K562 (cell line): ENCODE results near the gene SLC20A1. TPM values are rescaled to one million over a fixed set of nuclear protein-coding genes. Genes with fewer than 3 reads are reported as not detected.

ENCODE experiments used
- ARID2 ChIP-seq: fragments of 450-650 bp; IDR thresholded peaks from 2 replicates; pipeline ENCODE4 v1.6.1; 2017; ENCODE audit warnings: antibody characterized with exemption, mild to moderate bottlenecking
- ATF7 ChIP-seq: fragments of 450-650 bp; IDR thresholded peaks from 2 replicates; pipeline ENCODE4 v1.7.1; 2014; ENCODE audit warnings: mild to moderate bottlenecking, moderate library complexity
- CAMTA2 ChIP-seq: fragments of 250-450 bp; sonication (Bioruptor Pico); conservative IDR thresholded peaks from 2 replicates; pipeline ENCODE4 v1.5.1; 2022
- CTBP1 ChIP-seq: fragments of 450-650 bp; IDR thresholded peaks from 2 replicates; pipeline ENCODE4 v1.6.1; 2016; ENCODE audit warnings: borderline replicate concordance
- HCFC1 ChIP-seq: IDR thresholded peaks from 2 replicates; pipeline ENCODE4 v1.6.1; 2012; ENCODE audit warnings: low read depth, low read length, improper control_type of control experiment
- IRF2 ChIP-seq: sonication (generic); formaldehyde crosslinking; IDR thresholded peaks from 2 replicates; pipeline ENCODE4 v1.8.1; 2022; ENCODE audit warnings: mild to moderate bottlenecking, missing genetic modification reagents
- MCM3 ChIP-seq: fragments of 450-650 bp; IDR thresholded peaks from 2 replicates; pipeline ENCODE4 v1.6.1; 2016
- MTF1 ChIP-seq: fragments of 250-450 bp; sonication (Bioruptor Pico); IDR thresholded peaks from 2 replicates; pipeline ENCODE4 v1.9.0; 2021; ENCODE audit warnings: moderate library complexity, mild to moderate bottlenecking, inconsistent platforms, borderline replicate concordance
- NFE2L1 ChIP-seq: fragments of 450-650 bp; IDR thresholded peaks from 2 replicates; pipeline ENCODE4 v1.6.1; 2016; ENCODE audit warnings: missing genetic modification characterization, low read depth, mild to moderate bottlenecking, missing compliant biosample characterization, moderate library complexity, borderline replicate concordance
- NUFIP1 ChIP-seq: fragments of 450-650 bp; IDR thresholded peaks from 2 replicates; pipeline ENCODE4 v1.6.1; 2018; ENCODE audit not compliant: partially characterized antibody
- RB1 ChIP-seq: fragments of 450-650 bp; IDR thresholded peaks from 2 replicates; pipeline ENCODE4 v1.6.1; 2017; ENCODE audit warnings: low read depth, mild to moderate bottlenecking
- RBBP5 ChIP-seq: fragments of 200-600 bp; sonication (generic); IDR thresholded peaks from 2 replicates; pipeline ENCODE4 v1.6.1; 2012; ENCODE audit warnings: borderline replicate concordance, mild to moderate bottlenecking, low read length, control low read depth, inconsistent platforms; ENCODE audit not compliant: insufficient read depth, poor library complexity, severe bottlenecking
- RHOXF2B ChIP-seq: fragments of 250-450 bp; sonication (Bioruptor Pico); conservative IDR thresholded peaks from 2 replicates; pipeline ENCODE4 v1.5.1; 2021
- SMAD4 ChIP-seq: fragments of 250-450 bp; sonication (Bioruptor Pico); conservative IDR thresholded peaks from 2 replicates; pipeline ENCODE4 v1.8.0; 2021; ENCODE audit warnings: inconsistent platforms, mild to moderate bottlenecking, moderate library complexity
- SMARCA5 ChIP-seq: fragments of 450-650 bp; IDR thresholded peaks from 2 replicates; pipeline ENCODE4 v1.6.1; 2016
- SRSF9 ChIP-seq: fragments of 200-400 bp; formaldehyde crosslinking; IDR thresholded peaks from 2 replicates; pipeline ENCODE4 v1.6.1; 2017; ENCODE audit warnings: low read depth, low read length, borderline replicate concordance
- STAT5A ChIP-seq: IDR thresholded peaks from 2 replicates; pipeline ENCODE4 v1.6.1; 2012; ENCODE audit warnings: low read length, inconsistent platforms, borderline replicate concordance
- TAF7 ChIP-seq: fragments of 450-650 bp; IDR thresholded peaks from 2 replicates; pipeline ENCODE4 v1.6.1; 2016; ENCODE audit warnings: missing genetic modification characterization, missing compliant biosample characterization
- TGIF2 ChIP-seq: sonication (generic); formaldehyde crosslinking; IDR thresholded peaks from 2 replicates; pipeline ENCODE4 v1.8.1; 2022; ENCODE audit warnings: mild to moderate bottlenecking, missing genetic modification reagents, moderate library complexity
- ZC3H8 ChIP-seq: fragments of 450-650 bp; IDR thresholded peaks from 2 replicates; pipeline ENCODE4 v1.6.1; 2017
- ZFPM2 ChIP-seq: fragments of 250-450 bp; sonication (Bioruptor Pico); IDR thresholded peaks from 2 replicates; pipeline ENCODE4 v1.5.1; 2022; ENCODE audit warnings: mild to moderate bottlenecking
- ZNF3 ChIP-seq: fragments of 250-450 bp; sonication (Bioruptor Pico); IDR thresholded peaks from 2 replicates; pipeline ENCODE4 v1.5.0; 2021; ENCODE audit warnings: mild to moderate bottlenecking, moderate library complexity
- ZNF311 ChIP-seq: fragments of 250-450 bp; sonication (Bioruptor Pico); IDR thresholded peaks from 2 replicates; pipeline ENCODE4 v1.4.0; 2020; ENCODE audit warnings: mild to moderate bottlenecking, moderate library complexity
- ZNF561 ChIP-seq: fragments of 450-650 bp; formaldehyde crosslinking; conservative IDR thresholded peaks from 2 replicates; pipeline ENCODE4 v1.4.0; 2020; ENCODE audit warnings: mild to moderate bottlenecking, moderate library complexity
- ZNF696 ChIP-seq: fragments of 250-450 bp; sonication (Bioruptor Pico); conservative IDR thresholded peaks from 2 replicates; pipeline ENCODE4 v1.4.0; 2020; ENCODE audit warnings: mild to moderate bottlenecking, moderate library complexity
- ZNF699 ChIP-seq: fragments of 250-450 bp; sonication (Bioruptor Pico); IDR thresholded peaks from 2 replicates; pipeline ENCODE4 v1.8.0; 2021; ENCODE audit warnings: mild to moderate bottlenecking, moderate library complexity; ENCODE audit not compliant: insufficient replicate concordance
- polyA plus RNA-seq, 8 experiments: library from polyadenylated mRNA; depleted of rRNA in 4 of 8; stranded (reverse) in 5 of 8; unstranded in 3 of 8; fragments of >200 nt; fragmentation: Nextera tagmentation in 2 of 8; fragmentation: Illumina TruSeq in 1 of 8; extraction: Ambion mirVana in 2 of 8; extraction: Trizol in 1 of 8; gene quantifications; 2 replicates each; pipeline versions ENCODE4 v1.2.1 to v1.2.3, GENCODE V29; 2011 to 2014; ENCODE audit warnings: inconsistent platforms in 1 of 8, missing spikeins in 1 of 8
- total RNA-seq, 7 experiments: library from RNA; depleted of rRNA in 6 of 7; stranded (reverse); fragments of >200 nt in 6 of 7; fragmentation: Illumina TruSeq in 2 of 7; extraction: Trizol in 2 of 7; gene quantifications; 2 replicates each; pipeline versions ENCODE4 v1.2.1 to v1.2.3, GENCODE V29; 2011 to 2021; ENCODE audit warnings: low replicate concordance in 1 of 7
- TF ChIP-seq, protein P1 (sequence below): sonication (generic); formaldehyde crosslinking; IDR thresholded peaks from 2 replicates; pipeline ENCODE4 v1.8.1; 2023; ENCODE audit warnings: mild to moderate bottlenecking, missing genetic modification reagents
- TF ChIP-seq, protein P2 (sequence below): fragments of 450-650 bp; formaldehyde crosslinking; IDR thresholded peaks from 2 replicates; pipeline ENCODE4 v1.4.0; 2020; ENCODE audit warnings: mild to moderate bottlenecking, mixed read lengths
- TF ChIP-seq, protein P3 (sequence below): fragments of 250-450 bp; sonication (Bioruptor Pico); IDR thresholded peaks from 2 replicates; pipeline ENCODE4 v1.9.0; 2021; ENCODE audit warnings: mild to moderate bottlenecking, inconsistent platforms

SLC20A1 gene
- total and polyA plus RNA-seq, 9 of the 15 experiments (the other 6 are each of a cell fraction or from before 2014, with no cell fraction given), result 53.8 to 150 (median 74.7) TPM

DNA sequence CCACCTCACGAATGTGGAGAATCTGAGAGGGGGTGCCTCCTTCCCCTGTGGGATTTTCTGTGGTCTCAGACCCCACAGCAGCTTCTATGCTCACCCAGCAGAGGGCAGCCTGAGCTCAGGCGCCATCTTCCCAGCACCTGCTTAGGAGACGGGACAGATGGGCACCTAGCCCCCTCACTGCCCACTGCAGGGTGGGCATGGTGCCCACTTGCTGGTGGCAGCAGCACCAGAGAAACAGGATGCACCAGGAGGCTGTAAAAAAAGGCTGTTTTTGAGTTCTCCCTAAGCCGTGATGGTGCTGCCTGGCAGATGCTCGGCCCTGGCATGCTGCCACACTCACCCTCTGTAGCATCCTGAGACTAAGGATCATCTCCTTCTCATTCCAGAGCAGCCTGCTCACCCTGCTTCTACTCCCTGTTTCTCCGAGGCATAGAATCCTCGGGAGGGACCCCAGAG, 19.1 kb upstream of the SLC20A1 start (continued):
- no peak for TF ChIP-seq ZNF699 (CRISPR knock-in tag)
- TF ChIP-seq STAT5A, result no peak
- TF ChIP-seq SRSF9, result no peak
- TF ChIP-seq ZNF561 (CRISPR knock-in tag), result no peak
- no peak for TF ChIP-seq TAF7 (tag)
- no peak for TF ChIP-seq NUFIP1
- TF ChIP-seq SMAD4 (CRISPR knock-in tag), result no peak
- peak; percentile 73 for TF ChIP-seq CTBP1
- no peak for TF ChIP-seq MCM3
- peak; percentile 68 for TF ChIP-seq RB1
- no peak for TF ChIP-seq NFE2L1
- TF ChIP-seq RHOXF2B (CRISPR knock-in tag), result no peak
- TF ChIP-seq ATF7, result no peak
- TF ChIP-seq IRF2 (CRISPR knock-in tag), result no peak
- TF ChIP-seq HCFC1, result peak; percentile 32; the same call in 1 of the 2 replicates
- TF ChIP-seq, protein P1, sequence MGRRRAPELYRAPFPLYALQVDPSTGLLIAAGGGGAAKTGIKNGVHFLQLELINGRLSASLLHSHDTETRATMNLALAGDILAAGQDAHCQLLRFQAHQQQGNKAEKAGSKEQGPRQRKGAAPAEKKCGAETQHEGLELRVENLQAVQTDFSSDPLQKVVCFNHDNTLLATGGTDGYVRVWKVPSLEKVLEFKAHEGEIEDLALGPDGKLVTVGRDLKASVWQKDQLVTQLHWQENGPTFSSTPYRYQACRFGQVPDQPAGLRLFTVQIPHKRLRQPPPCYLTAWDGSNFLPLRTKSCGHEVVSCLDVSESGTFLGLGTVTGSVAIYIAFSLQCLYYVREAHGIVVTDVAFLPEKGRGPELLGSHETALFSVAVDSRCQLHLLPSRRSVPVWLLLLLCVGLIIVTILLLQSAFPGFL (CRISPR knock-in tag), result no peak
- TF ChIP-seq MTF1 (CRISPR knock-in tag), result no peak
- TF ChIP-seq, protein P2, sequence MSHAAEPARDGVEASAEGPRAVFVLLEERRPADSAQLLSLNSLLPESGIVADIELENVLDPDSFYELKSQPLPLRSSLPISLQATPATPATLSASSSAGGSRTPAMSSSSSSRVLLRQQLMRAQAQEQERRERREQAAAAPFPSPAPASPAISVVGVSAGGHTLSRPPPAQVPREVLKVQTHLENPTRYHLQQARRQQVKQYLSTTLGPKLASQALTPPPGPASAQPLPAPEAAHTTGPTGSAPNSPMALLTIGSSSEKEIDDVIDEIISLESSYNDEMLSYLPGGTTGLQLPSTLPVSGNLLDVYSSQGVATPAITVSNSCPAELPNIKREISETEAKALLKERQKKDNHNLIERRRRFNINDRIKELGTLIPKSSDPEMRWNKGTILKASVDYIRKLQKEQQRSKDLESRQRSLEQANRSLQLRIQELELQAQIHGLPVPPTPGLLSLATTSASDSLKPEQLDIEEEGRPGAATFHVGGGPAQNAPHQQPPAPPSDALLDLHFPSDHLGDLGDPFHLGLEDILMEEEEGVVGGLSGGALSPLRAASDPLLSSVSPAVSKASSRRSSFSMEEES (CRISPR knock-in tag), result no peak
- no peak for TF ChIP-seq ZC3H8
- TF ChIP-seq ZNF696 (CRISPR knock-in tag), result no peak
- TF ChIP-seq ZNF311 (CRISPR knock-in tag), result 0 out of 2 replicates have a peak, but pooled peaks have one; percentile 27
- TF ChIP-seq, protein P3, sequence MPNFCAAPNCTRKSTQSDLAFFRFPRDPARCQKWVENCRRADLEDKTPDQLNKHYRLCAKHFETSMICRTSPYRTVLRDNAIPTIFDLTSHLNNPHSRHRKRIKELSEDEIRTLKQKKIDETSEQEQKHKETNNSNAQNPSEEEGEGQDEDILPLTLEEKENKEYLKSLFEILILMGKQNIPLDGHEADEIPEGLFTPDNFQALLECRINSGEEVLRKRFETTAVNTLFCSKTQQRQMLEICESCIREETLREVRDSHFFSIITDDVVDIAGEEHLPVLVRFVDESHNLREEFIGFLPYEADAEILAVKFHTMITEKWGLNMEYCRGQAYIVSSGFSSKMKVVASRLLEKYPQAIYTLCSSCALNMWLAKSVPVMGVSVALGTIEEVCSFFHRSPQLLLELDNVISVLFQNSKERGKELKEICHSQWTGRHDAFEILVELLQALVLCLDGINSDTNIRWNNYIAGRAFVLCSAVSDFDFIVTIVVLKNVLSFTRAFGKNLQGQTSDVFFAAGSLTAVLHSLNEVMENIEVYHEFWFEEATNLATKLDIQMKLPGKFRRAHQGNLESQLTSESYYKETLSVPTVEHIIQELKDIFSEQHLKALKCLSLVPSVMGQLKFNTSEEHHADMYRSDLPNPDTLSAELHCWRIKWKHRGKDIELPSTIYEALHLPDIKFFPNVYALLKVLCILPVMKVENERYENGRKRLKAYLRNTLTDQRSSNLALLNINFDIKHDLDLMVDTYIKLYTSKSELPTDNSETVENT (CRISPR knock-in tag), result peak; percentile 10; the same call in 1 of the 2 replicates
- no peak for TF ChIP-seq RBBP5
- no peak for TF ChIP-seq TGIF2 (CRISPR knock-in tag)
- peak; percentile 87 for TF ChIP-seq ARID2
- TF ChIP-seq CAMTA2, result no peak
- TF ChIP-seq SMARCA5, result no peak
- TF ChIP-seq ZNF3 (CRISPR knock-in tag), result no peak
- no peak for TF ChIP-seq ZFPM2 (CRISPR knock-in tag)
